T-helper 9 cell (primary cell): ENCODE results near the gene RPUSD1.

Experiments
- DNase-seq: peaks from one replicate; pipeline ENCODE4 v3.0.0-alpha.2; 2020

Gene RPUSD1

GRCh38 chr16:818592-818991 is 30.4 kb upstream of the RPUSD1 start:
- DNase-seq, result no peak

DNA sequence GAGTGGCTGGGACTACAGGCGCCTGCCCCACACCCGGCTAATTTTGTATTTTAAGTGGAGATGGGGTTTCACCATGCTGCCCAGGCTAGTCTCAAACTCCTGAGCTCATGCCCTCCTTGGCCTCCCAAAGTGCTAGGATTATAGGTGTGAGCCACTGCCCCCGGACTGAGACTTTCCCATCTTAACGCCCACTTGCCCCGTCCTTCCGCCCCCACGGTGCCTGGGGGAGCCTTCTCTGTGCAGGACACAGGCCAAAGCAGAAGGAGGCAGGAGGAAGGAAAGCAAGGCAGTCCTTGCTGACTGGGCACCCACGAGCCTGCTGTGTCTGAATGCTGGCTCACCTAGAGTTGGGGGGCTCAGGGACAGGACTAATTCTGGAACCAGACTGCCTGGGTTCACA is 30.0 kb upstream of the RPUSD1 start:
- DNase-seq, result no peak

DNA sequence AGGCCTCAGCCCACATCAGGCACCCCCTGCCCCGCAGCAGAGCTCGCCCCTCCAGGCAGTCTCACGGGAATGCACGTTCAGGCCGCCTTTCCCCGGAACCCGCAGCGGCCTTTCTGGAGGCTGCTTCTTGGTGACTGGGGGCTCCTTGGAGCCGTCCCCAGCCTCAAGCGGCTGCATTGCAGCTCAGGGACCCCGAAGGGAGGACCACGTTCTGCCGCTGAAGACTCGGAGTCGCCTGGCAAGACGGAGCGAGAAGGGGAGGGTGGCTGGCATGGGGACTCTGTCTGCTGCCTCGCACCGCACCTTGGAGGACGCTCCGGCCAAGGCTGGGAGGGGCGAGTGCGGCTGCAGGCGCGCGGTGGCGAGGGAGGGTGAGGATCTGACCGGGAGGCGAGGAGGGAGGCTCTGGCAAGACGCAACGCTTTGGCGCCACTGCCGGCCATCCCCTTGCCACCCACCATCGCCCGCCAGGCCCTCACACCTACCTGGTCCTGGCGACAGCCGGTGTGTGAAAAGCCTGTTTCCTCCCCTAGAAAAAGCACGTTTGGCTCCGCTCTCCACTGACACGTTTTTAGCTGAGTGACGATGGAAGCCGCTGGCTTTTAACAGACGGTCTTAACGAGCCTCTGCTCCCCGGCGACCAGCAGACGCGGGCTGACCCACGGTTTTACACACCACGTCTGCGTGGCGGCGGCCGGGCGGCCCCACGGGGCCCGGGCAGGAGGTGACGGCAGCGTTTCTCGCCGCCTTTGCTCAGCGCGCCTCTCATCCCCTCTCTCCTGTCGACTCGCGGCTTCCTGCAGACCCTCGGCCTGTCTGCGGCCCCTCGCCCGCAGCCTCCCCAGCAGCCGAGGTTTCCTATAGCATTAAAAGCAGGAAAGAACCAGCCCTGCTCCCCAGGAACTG is 29.1 kb upstream of the RPUSD1 start:
- DNase-seq, result no peak

GRCh38 chr16:815861-816260 is 27.7 kb upstream of the RPUSD1 start:
- no peak for DNase-seq

GRCh38 chr16:814974-815373 is 26.8 kb upstream of the RPUSD1 start:
- no peak for DNase-seq

DNA sequence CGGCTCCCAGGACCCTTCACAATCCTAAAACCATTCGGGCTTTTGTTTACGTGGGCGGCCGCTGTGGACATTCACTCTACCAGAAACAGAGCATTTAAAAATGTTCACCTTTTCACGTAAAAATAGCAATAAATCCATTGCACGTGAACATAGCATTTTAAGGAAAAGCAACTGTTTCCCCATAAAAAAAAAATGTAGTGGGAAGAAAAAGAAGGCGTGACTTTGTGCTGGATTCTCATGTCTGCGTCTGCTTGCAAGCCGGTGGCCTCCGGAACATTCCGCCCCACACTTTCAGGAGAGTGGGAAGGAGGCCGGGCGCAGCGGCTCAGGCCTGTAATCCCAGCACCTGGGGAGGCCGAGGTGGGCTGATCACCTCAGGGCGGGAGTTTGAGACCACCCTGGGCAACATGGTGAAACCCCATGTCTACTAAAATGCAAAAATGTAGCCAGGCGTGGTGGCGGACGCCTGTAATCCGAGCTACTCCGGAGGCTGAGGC is 25.8 kb upstream of the RPUSD1 start:
- no peak for DNase-seq

DNA sequence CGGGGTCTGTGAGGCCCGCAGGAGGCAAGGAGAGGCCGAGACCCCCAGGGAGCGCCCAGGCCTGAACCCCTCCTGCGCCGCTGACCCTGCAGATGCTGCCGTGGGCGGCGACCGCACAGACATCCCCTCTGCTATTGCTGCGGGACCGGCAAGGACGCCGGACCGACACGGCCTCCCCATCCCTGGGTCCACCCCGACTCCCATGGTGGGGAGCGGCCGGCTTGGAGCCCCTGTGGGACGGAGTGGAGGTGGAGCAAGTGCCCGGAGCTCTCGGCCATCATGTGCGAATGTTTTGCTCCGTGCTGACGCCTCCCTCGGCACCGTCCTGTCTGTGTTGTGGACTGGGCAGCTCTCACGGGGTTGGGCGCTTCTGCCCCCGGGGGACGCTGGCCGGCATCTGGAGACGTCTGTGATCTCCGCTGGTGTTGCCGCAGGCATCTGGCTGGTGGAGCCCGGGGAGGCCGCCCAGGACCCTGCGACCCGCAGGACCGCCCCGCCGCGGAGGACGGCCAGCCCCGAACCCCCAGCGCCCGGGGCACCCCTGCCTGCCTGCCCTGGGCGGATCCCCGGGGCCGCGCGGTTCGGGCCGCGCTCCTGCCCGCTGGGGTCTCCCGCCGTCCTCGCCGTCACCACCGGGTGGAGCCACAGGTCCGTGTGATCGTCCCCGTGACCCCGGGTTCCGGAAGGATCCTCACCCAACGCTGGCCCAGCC is 25.2 kb upstream of the RPUSD1 start:
- peak; percentile 39 for DNase-seq

DNA sequence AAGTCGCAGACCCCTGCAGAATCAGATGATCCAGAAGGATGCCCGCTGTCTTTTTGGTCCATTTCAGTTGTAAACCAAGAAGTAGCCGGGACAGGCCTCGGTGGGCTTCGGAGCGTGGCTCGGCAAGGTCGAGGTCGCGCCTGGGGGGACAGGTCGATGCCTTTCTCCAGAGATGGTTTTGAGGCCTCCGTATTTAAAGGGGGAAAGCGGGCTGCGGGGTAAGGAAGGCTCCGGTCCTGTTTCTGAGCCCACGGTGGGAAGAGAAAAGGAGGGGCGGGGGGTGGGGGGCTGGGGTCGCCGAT is 19.9 kb upstream of the RPUSD1 start:
- no peak for DNase-seq

- peak; percentile 72 for DNase-seq
Observed at GRCh38 chr16:807347-808084, 19.3 kb upstream of the RPUSD1 start.

- DNase-seq, result no peak
Observed at GRCh38 chr16:805474-805873, 17.3 kb upstream of the RPUSD1 start.

- DNase-seq, result no peak
Observed at GRCh38 chr16:804193-805048, 16.2 kb upstream of the RPUSD1 start.

DNA sequence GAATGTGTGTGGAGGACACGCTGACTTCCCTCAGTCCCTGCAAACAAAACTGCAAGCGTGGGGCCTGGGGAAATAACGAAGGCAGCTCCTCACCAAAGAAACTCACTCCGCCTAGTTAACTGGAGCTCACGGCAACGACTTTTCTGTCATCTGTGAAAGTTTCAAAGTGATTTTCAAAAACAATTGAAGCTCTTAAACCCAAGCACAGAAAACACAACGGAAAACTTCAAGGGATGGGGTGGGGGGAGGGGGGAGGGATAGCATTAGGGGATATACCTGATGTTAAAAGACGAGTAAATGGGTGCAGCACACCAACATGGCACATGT is 15.5 kb upstream of the RPUSD1 start:
- DNase-seq, result no peak

DNA sequence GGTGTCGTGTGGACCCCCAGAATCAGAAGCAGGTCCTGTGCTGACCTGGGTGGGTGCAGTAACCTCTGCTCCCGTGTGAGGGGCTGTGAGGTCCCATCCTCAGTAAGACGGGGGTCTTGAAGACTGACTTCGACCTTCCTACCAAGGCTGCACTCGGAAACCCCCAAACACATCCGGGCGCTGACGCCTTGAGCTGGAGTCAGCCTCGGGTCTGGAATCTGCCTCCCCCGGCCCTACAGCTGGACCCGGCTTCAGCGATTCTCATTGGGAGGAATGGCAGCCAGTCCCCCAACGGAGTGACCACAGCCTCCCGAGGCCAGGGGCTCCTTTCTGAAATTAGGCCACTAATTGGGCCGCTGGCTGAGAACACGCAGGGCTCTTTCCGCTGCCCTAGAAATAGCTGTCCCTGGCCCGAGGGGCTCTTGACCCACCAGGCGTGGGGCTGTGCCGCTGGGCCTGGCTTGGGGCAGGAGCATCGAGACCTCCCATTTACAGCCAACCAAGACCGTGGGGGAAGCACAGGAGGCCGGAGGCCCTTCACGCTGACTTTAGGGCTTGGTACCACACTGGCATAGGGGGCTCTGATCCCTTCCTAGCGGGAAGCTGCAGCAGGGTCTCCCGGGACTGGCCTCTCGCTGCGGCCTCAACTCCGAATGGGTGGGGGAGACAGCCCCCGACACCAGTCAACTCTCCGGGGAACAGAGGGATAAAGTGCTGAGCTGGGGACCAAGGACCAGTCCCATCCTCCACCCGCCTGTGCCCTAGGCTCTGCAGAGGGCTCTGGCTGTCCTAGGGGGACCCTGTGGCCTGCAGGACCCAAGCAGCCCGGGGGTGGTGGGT is 15.0 kb upstream of the RPUSD1 start:
- DNase-seq, result no peak

GRCh38 chr16:802461-802860 is 14.3 kb upstream of the RPUSD1 start:
- DNase-seq, result no peak

DNA sequence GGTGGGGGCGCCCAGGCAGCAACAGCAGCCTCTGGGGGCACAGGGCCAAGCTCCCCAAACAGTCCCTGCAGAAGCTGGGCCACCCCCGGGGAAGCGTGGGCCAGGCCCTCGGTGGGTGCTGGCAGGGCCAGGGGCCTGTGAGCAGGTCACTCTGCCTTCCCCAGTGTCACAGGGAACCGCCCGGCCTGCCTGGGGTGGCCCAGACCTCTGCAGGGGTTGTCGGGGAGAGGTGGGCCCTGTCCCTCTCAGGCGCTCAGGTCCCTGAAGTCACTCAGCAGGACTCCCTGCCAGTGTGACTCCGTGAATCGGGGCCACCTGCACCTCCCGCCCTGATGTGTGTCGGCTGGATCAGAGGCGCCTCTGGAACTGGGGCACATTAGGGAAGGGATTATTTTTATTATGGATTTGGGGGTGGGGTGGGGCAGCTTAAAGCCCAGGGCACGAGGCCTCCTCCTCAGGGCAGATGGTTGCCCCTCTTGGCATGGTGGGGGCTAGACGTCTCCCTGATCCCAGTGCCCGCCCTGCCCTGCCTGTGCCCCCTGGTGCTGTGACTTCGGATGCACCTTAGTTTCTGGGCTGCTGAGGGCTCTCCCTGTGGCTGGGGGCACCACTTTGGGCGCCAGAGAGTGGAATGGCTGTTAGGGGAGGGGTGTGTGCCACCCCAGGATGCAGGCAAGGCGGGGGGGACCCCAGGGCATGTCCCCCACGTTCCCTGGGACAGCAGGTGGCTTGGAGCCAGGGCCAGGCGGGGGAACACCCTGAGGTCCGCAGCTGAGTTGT is 13.6 kb upstream of the RPUSD1 start:
- DNase-seq, result no peak

DNA sequence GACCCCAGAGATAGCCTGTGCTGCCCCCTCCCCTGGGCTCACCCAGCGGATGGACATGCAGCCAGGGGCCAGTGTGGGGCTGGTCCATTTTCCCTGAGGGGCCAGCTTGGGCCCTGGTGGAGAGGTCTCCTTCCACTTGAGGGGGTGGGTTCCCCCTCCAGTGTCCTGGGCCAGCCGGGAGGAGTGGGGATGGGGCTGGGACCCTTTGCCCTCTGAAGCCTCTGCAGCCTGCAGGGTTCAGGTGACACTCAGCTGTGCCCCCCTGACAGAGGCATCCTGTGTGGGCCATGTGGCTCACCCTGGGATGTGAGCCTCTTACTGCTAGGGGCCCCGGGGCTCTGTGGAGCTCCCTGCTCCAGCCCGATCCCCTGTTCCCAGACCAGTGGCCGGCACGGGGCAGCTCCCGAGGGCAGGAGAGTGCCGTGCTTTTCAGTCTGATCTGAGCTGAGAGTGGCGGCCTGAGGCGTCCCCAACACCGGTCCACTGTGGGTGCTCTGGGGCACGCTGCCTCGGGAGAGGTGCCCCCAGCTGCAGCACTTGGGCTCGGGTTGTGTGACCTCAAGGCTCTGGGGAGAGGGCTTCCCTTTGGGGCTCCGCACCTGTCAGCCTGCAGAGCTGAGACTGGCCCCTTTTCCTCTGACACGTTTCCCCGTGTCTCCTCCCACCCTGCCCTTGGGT is 12.8 kb upstream of the RPUSD1 start:
- DNase-seq, result no peak

DNA sequence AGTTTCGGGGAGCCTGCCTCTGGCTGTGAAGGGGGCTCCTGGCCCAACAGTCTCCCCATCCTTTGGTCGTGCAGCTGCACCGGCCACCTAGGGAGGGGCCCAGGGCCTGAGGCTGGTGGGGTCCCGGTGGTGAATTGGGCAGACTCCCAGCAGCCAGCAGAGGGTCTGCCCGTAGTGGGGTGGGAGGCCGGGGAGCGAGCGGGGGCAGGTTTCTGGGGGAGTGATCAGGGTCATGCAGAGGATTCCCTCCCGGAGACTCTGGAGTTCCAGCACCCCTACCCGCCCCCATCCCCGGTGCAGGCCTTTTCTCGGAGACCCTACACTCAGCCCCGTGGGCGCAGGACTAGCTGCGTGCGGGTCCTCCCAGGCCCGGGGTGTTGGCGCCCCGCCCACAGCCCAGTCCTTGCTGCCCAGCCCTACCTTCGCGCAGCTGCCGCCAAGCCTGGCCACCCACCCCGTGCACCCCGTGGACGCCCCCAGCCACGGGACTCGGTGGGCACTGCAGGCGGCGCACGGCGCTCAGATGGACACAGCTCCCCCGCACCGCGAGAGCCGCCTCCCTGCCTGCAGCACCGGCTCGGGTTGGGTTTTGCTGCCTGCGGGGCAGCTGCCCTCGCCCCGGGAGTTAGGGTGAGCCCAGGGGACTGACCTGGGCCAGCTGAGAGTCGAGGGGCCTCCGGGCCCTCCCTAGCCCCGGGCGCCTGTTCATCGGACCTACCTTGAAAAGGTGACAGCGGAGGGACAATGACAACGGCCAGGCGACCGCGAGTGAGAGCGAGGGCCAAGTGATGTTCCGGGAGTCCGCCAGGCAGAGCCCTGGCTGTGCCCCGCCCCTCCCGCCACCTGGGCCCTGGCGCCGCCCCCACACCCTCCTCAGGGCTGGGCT is 12.0 kb upstream of the RPUSD1 start, which contains the start of gene GNG13:
GNG13 (minus strand) TSS at position 787 of the 886 bp plus-strand sequence. CDS start 1,657 bp downstream, outside the sequence.
- DNase-seq, result no peak

GRCh38 chr16:799111-799947 is 11.1 kb upstream of the RPUSD1 start:
- DNase-seq, result no peak
